ENCODE measurements around the gene GFER. TPM values are rescaled to one million over a fixed set of nuclear protein-coding genes. Genes with fewer than 3 reads are reported as not detected.

The GFER gene
- total RNA-seq, 1 experiment from 2014 or later: 58.5 TPM

DNA sequence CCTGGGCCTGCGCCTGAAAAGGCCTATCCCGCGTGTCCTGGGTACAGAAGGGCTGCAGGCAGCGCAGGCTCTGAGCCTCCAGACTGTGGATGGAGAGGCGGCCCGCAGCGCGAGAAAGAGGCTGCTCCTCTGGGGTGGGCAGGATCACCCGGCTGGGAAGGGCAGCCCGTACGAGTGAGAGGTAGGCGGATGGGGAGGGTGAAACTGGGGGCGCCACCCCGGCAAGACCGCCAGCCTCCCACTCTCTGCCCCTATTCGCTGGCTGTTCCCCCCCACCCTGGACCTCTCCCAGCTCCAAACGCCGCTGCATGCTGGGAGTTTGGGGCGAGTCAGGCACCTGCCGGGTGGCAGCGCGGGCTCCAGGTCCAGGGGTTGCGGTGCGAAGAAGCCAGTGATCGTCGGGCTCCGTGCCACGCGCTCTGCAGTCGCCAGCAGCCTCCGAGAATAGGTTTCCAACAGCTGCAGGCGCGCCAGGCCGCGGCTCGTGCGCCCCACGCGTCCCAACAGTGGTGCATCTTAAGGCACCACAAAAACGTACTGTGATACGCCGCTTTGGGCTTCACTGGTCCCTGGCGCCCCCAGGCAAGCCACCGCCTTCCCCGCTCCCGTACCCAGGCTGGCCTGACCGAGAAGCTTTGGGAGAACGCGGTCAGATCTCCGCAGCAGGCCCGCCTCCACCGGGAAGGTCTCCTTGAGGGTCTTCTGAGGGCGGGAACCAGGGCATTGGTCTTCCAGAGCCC, 3.8 kb upstream of the GFER start:
- DNase-seq (ENCODE audit: low spot score) (peak; percentile 45), ATAC-seq (peak; percentile 1)
- Mint-ChIP-seq H3K27ac (no peak overlapping the region), H3K9me3 (no peaks in the 10 kb centered on the region), H3K36me3 (peaks cover 7% of the 10 kb centered on the region), H3K27me3 (ENCODE audit: low read depth) (peaks cover 39% of the 10 kb centered on the region), H3K4me3 (peak overlapping the region; percentile 64), H3K4me1 (peaks cover 26% of the 10 kb centered on the region)
- CTCF ChIA-PET: interaction anchor here (0.5 to 4.4 kb wide), 8 partner anchors 12 to 1843 kb away, joined by 3 to 19 read pairs (median 4); partner anchors contain the start of genes NUBP2, RPS2 and SPSB3
- POLR2A ChIA-PET: interaction anchor here (1.0 to 3.0 kb wide), 6 partner anchors 16 to 111 kb away, joined by 3 to 20 read pairs (median 4); partner anchors contain the start of genes MSRB1 and RPS2
- TF ChIP-seq ZNF416 (CRISPR knock-in tag; IDR thresholded peaks at IDR 0.05) (0 out of 2 replicates have a peak, but pooled peaks have one; percentile 19), TEAD1 (CRISPR knock-in tag; IDR thresholded peaks at IDR 0.05) (no peak), FOXP1 (CRISPR knock-in tag; IDR thresholded peaks at IDR 0.05; ENCODE audit: borderline replicate concordance) (peak; percentile 90), CTCF (IDR thresholded peaks at IDR 0.05) (no peak), JAZF1 (CRISPR knock-in tag; IDR thresholded peaks at IDR 0.05) (no peak), MYBL2 (CRISPR knock-in tag; IDR thresholded peaks at IDR 0.05) (peak; percentile 57; the same call in 1 of the 2 replicates), STAT6 (CRISPR knock-in tag; conservative IDR thresholded peaks at IDR 0.05; ENCODE audit: low read depth) (no peak), SP1 (CRISPR knock-in tag; conservative IDR thresholded peaks at IDR 0.05) (0 out of 2 replicates have a peak, but pooled peaks have one; percentile 4), GABPB1 (CRISPR knock-in tag; IDR thresholded peaks at IDR 0.05) (no peak), ESRRA (CRISPR knock-in tag; IDR thresholded peaks at IDR 0.05; ENCODE audit: borderline replicate concordance) (no peak), ATF1 (CRISPR knock-in tag; IDR thresholded peaks at IDR 0.05) (no peak), EMX1 (CRISPR knock-in tag; IDR thresholded peaks at IDR 0.05) (0 out of 2 replicates have a peak, but pooled peaks have one; percentile 28), PRRX2 (CRISPR knock-in tag; IDR thresholded peaks at IDR 0.05) (peak; percentile 68; the same call in 1 of the 2 replicates), FOXP4 (CRISPR knock-in tag; IDR thresholded peaks at IDR 0.05) (peak; percentile 62; the same call in 1 of the 2 replicates), HMGA2 (CRISPR knock-in tag; IDR thresholded peaks at IDR 0.05) (no peak), ZBTB43 (CRISPR knock-in tag; IDR thresholded peaks at IDR 0.05) (no peak), ELF4 (CRISPR knock-in tag; IDR thresholded peaks at IDR 0.05; ENCODE audit: low read depth) (no peak), ZBTB21 (CRISPR knock-in tag; IDR thresholded peaks at IDR 0.05; ENCODE audit: borderline replicate concordance) (no peak), JUN (CRISPR knock-in tag; IDR thresholded peaks at IDR 0.05) (no peak), GTF2I (CRISPR knock-in tag; conservative IDR thresholded peaks at IDR 0.05) (no peak), ERG (CRISPR knock-in tag; IDR thresholded peaks at IDR 0.05) (no peak), RELA (CRISPR knock-in tag; IDR thresholded peaks at IDR 0.05; ENCODE audit: borderline replicate concordance) (0 out of 2 replicates have a peak, but pooled peaks have one; percentile 33), RORB (CRISPR knock-in tag; IDR thresholded peaks at IDR 0.05) (no peak), NFATC4 (CRISPR knock-in tag; IDR thresholded peaks at IDR 0.05) (no peak), SMAD4 (CRISPR knock-in tag; IDR thresholded peaks at IDR 0.05) (no peak), CBFB (CRISPR knock-in tag; IDR thresholded peaks at IDR 0.05; ENCODE audit: low read depth) (no peak)
- TF ChIP-seq, protein P1, sequence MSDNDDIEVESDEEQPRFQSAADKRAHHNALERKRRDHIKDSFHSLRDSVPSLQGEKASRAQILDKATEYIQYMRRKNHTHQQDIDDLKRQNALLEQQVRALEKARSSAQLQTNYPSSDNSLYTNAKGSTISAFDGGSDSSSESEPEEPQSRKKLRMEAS (CRISPR knock-in tag; IDR thresholded peaks at IDR 0.05): peak; percentile 64; the same call in 1 of the 2 replicates
- TF ChIP-seq, protein P2, sequence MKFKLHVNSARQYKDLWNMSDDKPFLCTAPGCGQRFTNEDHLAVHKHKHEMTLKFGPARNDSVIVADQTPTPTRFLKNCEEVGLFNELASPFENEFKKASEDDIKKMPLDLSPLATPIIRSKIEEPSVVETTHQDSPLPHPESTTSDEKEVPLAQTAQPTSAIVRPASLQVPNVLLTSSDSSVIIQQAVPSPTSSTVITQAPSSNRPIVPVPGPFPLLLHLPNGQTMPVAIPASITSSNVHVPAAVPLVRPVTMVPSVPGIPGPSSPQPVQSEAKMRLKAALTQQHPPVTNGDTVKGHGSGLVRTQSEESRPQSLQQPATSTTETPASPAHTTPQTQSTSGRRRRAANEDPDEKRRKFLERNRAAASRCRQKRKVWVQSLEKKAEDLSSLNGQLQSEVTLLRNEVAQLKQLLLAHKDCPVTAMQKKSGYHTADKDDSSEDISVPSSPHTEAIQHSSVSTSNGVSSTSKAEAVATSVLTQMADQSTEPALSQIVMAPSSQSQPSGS (CRISPR knock-in tag; IDR thresholded peaks at IDR 0.05; ENCODE audit: borderline replicate concordance, low read depth): no peak
